GM12891 (cell line): ENCODE measurements around the gene PROK1.

Experiments used
- DNase-seq: peaks from one replicate; pipeline ENCODE4 v3.0.0; 2011; ENCODE audit warnings: low spot score; ENCODE audit not compliant: insufficient read length
- FAIRE-seq: peaks from 2 replicates; lab custom pipeline; 2011; peaks lifted over from hg19 to GRCh38; lab: Jason Lieb, UNC
- PAX5 ChIP-seq: IDR thresholded peaks from 2 replicates; pipeline ENCODE4 v1.6.1; 2011; ENCODE audit warnings: low read length, moderate library complexity, mild to moderate bottlenecking; ENCODE audit not compliant: insufficient read depth, severe bottlenecking
- POLR2A ChIP-seq: IDR thresholded peaks from 2 replicates; pipeline ENCODE4 v1.6.1; 2011; ENCODE audit warnings: low read depth, low read length, control low read depth
- POLR2AphosphoS5 ChIP-seq: IDR thresholded peaks from 2 replicates; pipeline ENCODE4 v1.6.1; 2011; ENCODE audit warnings: low read depth, low read length, control low read depth
- POU2F2 ChIP-seq: IDR thresholded peaks from 2 replicates; pipeline ENCODE4 v1.6.1; 2011; ENCODE audit warnings: low read depth, mild to moderate bottlenecking, control low read depth, low read length, moderate library complexity
- SPI1 ChIP-seq: IDR thresholded peaks from 2 replicates; pipeline ENCODE4 v1.6.1; 2011; ENCODE audit warnings: low read depth, low read length, control low read depth
- TAF1 ChIP-seq: IDR thresholded peaks from 2 replicates; pipeline ENCODE4 v1.6.1; 2011; ENCODE audit warnings: low read depth, low read length, control low read depth

PROK1 gene

DNA sequence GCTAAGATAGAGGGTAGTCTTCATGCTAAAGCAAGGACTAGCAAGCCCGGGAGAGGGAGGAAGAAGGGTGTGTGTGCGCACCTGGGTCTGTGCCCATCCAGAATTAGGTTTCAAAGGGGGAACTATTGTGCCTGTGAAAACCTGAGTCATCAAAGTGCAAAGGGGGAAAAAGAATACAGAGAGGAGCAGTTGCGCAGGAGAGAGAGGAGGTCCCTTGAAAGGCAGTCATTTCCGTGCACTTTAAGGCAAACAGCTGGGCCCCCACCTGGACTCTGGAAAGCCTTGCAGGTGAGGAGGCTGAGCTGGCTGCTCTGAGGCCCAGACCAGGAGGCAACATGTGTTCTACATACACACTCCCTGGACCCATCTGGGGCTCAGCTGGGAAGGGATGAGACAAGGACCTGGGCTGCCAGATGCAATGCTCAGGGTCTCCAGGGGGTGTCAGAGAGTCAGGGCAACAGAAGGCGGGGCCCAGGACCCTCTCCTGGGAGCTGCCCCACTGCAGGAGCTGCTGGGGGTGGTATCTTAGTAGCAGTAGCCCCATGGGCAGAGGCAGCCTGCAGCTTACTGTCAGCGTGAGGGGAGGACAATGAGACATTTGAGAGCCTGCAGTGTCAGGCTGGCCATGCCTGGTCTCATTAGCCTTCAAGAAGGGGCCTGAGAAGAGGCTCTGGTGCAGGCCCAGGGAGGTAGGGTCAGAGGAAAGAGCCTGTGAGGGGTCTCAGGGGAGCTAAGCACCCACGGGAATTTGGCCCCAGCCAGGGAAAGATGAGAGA, 14.3 kb downstream of the PROK1 start:
- TF ChIP-seq TAF1, result no peak
- TF ChIP-seq SPI1, result no peak
- no peak for TF ChIP-seq POU2F2
- TF ChIP-seq PAX5, result no peak
- TF ChIP-seq POLR2AphosphoS5, result no peak
- TF ChIP-seq POLR2A, result no peak
- DNase-seq, result no peak
- no peak for FAIRE-seq

DNA sequence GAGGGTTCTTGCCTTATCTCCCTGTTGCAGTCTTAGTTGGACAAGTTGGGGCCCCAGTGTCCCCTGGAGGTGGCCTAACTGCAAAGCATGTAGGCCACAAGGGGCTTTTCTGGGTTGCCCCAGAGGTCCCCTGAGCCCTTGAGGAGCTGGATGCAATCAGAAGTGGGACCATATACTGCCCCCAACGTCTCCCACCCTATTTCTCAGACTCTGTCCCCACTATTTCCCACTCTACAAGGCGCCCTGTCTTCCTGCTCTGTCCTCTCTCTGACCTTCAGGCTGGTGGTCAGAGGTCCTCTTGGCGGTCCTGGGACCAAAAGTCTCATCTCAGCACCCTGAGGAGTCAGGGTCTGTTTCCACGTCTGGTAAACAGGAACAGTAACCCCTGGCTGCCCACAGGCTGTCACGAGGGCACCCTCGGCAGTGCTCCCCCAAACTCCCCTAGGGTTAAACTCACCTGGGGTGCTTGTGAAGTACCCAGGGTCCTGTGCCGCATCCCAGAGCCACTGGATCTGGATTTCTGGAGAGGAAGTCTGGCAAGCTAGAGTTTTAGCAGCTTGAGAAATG, 14.9 kb downstream of the PROK1 start:
- TF ChIP-seq POLR2AphosphoS5, result no peak
- no peak for TF ChIP-seq SPI1
- TF ChIP-seq PAX5, result no peak
- TF ChIP-seq POU2F2, result no peak
- no peak for TF ChIP-seq POLR2A
- TF ChIP-seq TAF1, result no peak
- FAIRE-seq (no peak), DNase-seq (no peak)

DNA sequence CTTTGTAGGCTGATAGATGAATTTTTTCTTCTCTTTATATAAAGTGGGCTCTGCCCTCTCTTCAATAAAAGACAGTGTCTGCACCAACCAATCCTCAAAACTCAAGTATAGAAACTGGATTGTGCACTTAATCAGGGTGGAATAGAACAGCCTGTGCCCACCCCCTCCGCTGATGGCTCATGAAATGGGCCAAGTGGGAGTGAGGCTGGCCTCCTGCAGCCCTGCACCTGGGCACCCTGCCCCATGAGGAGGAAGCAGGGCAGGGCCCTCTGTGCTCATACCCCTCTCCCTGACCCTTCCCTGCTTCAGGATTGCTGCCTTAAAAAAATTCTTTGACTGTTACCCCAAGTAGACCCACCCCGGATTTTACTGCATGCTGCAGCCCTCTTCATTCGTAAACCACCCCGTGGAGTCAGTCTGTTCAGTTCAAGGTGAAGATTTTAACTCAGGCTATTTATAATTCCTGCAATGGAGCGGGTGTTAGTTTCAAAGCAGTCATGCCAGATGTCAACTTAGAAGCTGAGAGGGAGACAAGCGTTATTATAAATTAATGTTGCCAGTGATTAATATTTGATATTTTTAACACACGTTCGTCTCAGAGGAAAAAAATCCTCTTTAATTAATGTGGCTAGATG, 15.8 kb downstream of the PROK1 start:
- no peak for DNase-seq
- FAIRE-seq, result no peak
- no peak for TF ChIP-seq TAF1
- TF ChIP-seq POU2F2, result no peak
- no peak for TF ChIP-seq PAX5
- TF ChIP-seq SPI1, result no peak
- TF ChIP-seq POLR2AphosphoS5, result no peak
- no peak for TF ChIP-seq POLR2A

DNA sequence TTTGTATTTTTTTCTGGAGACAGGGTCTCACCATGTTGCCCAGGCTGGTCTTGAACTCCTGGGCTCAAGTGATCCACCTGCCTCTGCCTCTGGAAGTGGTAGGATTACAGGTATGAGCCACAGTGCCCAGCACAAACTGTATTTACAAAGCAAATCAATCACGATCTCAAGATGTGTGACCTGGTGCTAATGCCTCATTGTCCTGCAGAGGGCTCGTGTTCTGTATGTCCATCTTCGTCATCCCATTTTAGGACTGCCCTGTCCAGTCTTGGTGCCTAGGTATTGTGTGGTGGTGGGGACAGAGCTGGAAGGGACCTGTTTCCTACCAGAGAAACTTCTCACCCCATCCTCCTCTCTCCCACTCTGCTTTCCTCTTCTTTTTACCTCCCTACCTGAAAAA, 20.2 kb downstream of the PROK1 start:
- DNase-seq, result no peak
- no peak for FAIRE-seq
- TF ChIP-seq POLR2A (no peak), TAF1 (no peak), POLR2AphosphoS5 (no peak)

DNA sequence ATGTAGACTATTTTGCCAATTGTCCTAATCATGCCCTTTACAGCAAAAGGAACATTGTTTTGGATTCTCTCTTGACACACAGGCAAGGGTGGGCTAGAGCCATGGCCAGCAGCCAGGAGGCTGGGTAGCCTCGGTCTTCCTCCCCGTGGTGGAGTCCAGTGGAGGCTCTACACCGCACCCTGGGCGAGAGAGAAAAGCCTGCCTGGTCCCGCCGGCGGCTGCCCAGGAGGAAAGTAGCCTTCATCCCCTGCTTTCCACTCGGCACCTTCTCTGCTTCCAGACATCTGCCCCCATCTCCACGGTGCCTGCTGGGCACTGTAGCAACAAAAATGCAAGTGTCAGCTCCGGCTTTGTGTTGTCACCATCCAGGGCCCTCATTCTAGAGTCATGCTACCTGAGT, 21.6 kb downstream of the PROK1 start:
- DNase-seq, result no peak
- FAIRE-seq, result no peak
- TF ChIP-seq POU2F2 (no peak), TAF1 (no peak), SPI1 (no peak), POLR2AphosphoS5 (no peak), PAX5 (no peak), POLR2A (no peak)

DNA sequence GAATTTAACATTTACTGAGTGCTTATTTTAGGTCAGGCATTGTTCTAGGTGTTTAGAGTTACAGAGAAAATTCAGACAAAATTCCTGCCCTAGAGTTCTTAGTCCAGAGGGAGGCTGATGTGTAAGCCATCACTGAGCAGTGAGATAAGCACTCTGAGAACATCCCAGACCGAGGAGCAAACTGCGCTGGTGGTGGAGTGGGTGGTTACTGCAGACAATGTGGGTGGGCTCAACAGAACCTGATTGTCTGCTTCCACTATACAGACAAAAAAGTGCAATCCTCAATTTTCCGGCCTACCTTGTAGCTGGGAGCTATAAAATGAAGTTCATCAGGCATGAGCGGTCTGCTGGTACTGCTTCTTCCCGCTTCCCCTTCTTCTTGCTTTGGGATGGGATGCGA, 23.5 kb downstream of the PROK1 start:
- no peak for FAIRE-seq
- no peak for TF ChIP-seq POLR2A
- TF ChIP-seq POU2F2, result no peak
- no peak for TF ChIP-seq TAF1
- TF ChIP-seq POLR2AphosphoS5, result no peak
- TF ChIP-seq SPI1, result no peak
- no peak for TF ChIP-seq PAX5
- no peak for DNase-seq

DNA sequence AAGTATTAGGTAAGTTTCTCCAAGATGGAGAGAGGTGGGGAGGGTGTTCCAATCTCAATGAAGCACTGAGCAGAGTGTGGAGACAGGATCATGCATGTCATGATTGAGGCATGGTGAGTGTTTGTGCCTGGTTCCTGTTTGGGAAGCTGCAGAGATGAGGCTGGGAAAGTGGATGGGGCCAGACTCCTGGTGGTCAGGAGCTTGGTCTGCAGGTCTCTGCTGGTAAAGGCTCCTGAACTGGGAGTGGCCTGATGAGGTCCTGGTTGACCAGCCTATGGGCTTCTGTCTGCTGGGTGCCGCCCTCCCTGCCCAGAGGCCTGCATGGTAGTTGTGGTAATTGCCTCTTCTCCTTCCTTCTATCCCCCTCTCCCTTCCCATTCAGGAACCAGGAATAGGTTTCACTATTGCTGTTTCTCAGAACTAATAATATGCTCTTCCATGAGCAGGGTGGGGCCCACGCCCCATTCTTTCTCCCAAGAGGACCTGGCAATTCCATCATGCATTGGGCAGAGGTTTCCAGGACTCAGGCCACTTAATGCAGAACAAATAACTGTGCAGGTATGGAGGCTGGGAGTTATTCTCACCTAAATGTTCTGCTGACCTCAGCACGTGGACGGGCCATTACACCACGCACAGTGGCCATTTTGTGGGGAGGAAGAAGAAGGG, 24.5 kb downstream of the PROK1 start:
- TF ChIP-seq POU2F2 (no peak), TAF1 (no peak), SPI1 (no peak), POLR2AphosphoS5 (no peak), PAX5 (no peak), POLR2A (no peak)
- no peak for FAIRE-seq
- DNase-seq, result no peak

DNA sequence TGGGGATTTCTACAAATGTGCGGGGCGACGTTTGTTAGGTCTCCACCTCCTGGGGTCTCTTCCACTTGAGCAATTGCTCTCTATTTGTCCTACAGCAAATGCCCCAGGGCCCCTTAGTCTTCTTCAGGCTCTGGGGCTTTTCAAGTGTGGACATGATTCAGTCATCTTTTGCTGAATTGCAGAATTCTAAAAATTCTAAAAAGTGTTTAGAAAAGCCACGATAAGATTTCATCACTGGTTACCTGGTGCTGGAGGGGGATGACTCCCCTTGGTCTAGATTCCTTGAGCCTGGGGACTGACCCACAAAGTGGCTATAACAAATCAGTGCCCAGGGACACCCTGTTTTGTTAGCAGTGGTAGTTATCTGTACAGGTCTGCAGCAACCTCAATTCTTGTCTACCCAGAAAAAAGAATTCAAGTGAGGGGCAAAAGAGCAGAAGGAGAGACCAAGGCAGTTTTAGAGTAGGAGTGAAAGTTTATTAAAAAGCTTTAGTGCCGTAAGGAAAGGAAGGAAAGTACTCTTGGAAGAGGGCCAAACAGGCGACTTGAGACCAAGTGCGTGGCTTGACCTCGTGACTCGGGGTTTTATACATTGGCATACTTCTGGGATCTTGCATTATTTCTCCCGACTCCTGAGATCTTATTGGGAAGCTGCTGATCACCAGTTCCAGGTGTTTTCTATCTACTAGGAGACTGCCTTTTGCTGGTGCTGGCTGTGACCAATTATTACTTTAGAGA, 25.2 kb downstream of the PROK1 start:
- no peak for TF ChIP-seq POLR2A
- TF ChIP-seq SPI1, result no peak
- TF ChIP-seq TAF1, result no peak
- no peak for TF ChIP-seq PAX5
- no peak for TF ChIP-seq POLR2AphosphoS5
- TF ChIP-seq POU2F2, result no peak
- FAIRE-seq (no peak), DNase-seq (no peak)

DNA sequence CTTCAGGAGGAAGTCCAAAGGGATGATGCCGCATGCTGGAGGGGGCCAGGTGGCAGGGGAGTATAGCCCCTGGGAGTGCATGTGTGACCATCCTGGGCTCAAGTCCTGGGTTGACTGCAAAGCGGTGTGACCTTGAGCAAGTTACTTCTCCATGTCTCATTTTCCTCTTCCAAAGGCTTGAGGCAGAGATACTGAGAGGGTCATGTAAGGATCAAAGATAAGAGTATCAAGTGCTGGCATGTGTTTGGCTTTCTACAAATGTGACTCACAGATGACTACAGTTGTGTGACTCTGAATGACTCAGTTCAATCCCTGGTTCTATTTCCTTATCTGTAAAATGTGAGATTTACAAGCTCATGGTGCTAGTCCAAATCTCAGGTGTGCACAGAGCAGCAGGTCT, 26.1 kb downstream of the PROK1 start:
- no peak for DNase-seq
- no peak for FAIRE-seq
- TF ChIP-seq POLR2A (no peak), POU2F2 (no peak), SPI1 (no peak), PAX5 (no peak), TAF1 (no peak), POLR2AphosphoS5 (no peak)
